GM23338 (cell line): Measurements from ENCODE around the gene CFAP65. TPM values are rescaled to one million over a fixed set of nuclear protein-coding genes. Genes with fewer than 3 reads are reported as not detected.

Experiments
- CREB1 ChIP-seq: fragments of 250-450 bp; sonication (Bioruptor Pico); IDR thresholded peaks from 2 replicates; pipeline ENCODE4 v1.5.0; 2020; ENCODE audit warnings: low read depth, mild to moderate bottlenecking, moderate library complexity
- EZH2 ChIP-seq: fragments of 200-600 bp; sonication (generic); IDR thresholded peaks from one replicate; pipeline ENCODE4 v1.8.0; 2017; ENCODE audit warnings: antibody characterized with exemption, mild to moderate bottlenecking, low read depth; ENCODE audit not compliant: unreplicated experiment
- EZH2phosphoT487 ChIP-seq: fragments of 200-600 bp; sonication (generic); IDR thresholded peaks from one replicate; pipeline ENCODE4 v1.8.1; 2018; ENCODE audit warnings: antibody characterized with exemption; ENCODE audit not compliant: unreplicated experiment
- JUNB ChIP-seq: IDR thresholded peaks from one replicate; pipeline ENCODE4 v1.6.1; 2016; ENCODE audit warnings: antibody characterized with exemption; ENCODE audit not compliant: unreplicated experiment
- STAT1 ChIP-seq: IDR thresholded peaks from one replicate; pipeline ENCODE4 v1.6.1; 2016; ENCODE audit warnings: antibody characterized with exemption; ENCODE audit not compliant: unreplicated experiment
- polyA plus RNA-seq: library from polyadenylated mRNA; unstranded; fragments of >200 nt; fragmentation: Nextera tagmentation; extraction: Ambion mirVana; gene quantifications from 2 replicates; pipeline ENCODE4 v1.2.1, GENCODE V29; 2016
- total RNA-seq: library from RNA; depleted of rRNA; stranded (reverse); fragments of >200 nt; shearing (Covaris generic); gene quantifications from 2 replicates; pipeline ENCODE4 v1.2.3, GENCODE V29; 2014
- TF ChIP-seq, protein P1 (sequence below): fragments of 250-450 bp; sonication (Bioruptor Pico); IDR thresholded peaks from 2 replicates; pipeline ENCODE4 v1.5.0; 2020; ENCODE audit warnings: mild to moderate bottlenecking, moderate library complexity
- TF ChIP-seq, protein P2 (sequence below): IDR thresholded peaks from one replicate; pipeline ENCODE4 v1.6.1; 2018; ENCODE audit warnings: antibody characterized with exemption; ENCODE audit not compliant: unreplicated experiment

Gene CFAP65
- total and polyA plus RNA-seq, 2 experiments from 2014 or later, result 0.38 to 0.74 TPM

DNA sequence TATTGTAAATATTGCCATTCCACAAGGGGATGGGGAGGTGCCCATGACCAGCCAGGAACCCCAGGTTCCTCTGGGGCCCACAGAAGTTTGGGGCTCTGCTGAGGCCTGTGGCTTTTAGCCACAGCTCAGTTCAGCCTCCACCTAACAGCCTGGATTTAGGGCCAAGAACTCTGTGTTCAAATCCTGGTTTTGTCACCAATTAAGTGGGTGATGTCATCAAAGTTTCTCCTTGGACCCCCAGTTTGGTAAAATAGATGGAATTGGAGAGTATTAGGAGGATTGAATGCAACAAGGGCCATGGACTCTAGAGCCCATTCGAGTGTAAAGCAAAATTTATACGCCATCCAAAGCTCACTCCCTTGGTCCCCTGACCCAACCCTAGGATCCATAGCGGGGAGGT lies 53.2 kb downstream of the CFAP65 start (continued):
- TF ChIP-seq, protein P1, sequence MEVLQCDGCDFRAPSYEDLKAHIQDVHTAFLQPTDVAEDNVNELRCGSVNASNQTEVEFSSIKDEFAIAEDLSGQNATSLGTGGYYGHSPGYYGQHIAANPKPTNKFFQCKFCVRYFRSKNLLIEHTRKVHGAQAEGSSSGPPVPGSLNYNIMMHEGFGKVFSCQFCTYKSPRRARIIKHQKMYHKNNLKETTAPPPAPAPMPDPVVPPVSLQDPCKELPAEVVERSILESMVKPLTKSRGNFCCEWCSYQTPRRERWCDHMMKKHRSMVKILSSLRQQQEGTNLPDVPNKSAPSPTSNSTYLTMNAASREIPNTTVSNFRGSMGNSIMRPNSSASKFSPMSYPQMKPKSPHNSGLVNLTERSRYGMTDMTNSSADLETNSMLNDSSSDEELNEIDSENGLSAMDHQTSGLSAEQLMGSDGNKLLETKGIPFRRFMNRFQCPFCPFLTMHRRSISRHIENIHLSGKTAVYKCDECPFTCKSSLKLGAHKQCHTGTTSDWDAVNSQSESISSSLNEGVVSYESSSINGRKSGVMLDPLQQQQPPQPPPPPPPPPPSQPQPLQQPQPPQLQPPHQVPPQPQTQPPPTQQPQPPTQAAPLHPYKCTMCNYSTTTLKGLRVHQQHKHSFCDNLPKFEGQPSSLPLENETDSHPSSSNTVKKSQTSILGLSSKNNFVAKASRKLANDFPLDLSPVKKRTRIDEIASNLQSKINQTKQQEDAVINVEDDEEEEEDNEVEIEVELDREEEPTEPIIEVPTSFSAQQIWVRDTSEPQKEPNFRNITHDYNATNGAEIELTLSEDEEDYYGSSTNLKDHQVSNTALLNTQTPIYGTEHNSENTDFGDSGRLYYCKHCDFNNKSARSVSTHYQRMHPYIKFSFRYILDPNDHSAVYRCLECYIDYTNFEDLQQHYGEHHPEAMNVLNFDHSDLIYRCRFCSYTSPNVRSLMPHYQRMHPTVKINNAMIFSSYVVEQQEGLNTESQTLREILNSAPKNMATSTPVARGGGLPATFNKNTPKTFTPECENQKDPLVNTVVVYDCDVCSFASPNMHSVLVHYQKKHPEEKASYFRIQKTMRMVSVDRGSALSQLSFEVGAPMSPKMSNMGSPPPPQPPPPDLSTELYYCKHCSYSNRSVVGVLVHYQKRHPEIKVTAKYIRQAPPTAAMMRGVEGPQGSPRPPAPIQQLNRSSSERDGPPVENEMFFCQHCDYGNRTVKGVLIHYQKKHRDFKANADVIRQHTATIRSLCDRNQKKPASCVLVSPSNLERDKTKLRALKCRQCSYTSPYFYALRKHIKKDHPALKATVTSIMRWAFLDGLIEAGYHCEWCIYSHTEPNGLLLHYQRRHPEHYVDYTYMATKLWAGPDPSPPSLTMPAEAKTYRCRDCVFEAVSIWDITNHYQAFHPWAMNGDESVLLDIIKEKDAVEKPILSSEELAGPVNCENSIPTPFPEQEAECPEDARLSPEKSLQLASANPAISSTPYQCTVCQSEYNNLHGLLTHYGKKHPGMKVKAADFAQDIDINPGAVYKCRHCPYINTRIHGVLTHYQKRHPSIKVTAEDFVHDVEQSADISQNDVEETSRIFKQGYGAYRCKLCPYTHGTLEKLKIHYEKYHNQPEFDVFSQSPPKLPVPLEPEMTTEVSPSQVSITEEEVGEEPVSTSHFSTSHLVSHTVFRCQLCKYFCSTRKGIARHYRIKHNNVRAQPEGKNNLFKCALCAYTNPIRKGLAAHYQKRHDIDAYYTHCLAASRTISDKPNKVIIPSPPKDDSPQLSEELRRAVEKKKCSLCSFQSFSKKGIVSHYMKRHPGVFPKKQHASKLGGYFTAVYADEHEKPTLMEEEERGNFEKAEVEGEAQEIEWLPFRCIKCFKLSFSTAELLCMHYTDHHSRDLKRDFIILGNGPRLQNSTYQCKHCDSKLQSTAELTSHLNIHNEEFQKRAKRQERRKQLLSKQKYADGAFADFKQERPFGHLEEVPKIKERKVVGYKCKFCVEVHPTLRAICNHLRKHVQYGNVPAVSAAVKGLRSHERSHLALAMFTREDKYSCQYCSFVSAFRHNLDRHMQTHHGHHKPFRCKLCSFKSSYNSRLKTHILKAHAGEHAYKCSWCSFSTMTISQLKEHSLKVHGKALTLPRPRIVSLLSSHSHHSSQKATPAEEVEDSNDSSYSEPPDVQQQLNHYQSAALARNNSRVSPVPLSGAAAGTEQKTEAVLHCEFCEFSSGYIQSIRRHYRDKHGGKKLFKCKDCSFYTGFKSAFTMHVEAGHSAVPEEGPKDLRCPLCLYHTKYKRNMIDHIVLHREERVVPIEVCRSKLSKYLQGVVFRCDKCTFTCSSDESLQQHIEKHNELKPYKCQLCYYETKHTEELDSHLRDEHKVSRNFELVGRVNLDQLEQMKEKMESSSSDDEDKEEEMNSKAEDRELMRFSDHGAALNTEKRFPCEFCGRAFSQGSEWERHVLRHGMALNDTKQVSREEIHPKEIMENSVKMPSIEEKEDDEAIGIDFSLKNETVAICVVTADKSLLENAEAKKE, result no peak
- no peak for TF ChIP-seq EZH2
- no peak for TF ChIP-seq CREB1
- TF ChIP-seq STAT1, result no peak
- TF ChIP-seq, protein P2, sequence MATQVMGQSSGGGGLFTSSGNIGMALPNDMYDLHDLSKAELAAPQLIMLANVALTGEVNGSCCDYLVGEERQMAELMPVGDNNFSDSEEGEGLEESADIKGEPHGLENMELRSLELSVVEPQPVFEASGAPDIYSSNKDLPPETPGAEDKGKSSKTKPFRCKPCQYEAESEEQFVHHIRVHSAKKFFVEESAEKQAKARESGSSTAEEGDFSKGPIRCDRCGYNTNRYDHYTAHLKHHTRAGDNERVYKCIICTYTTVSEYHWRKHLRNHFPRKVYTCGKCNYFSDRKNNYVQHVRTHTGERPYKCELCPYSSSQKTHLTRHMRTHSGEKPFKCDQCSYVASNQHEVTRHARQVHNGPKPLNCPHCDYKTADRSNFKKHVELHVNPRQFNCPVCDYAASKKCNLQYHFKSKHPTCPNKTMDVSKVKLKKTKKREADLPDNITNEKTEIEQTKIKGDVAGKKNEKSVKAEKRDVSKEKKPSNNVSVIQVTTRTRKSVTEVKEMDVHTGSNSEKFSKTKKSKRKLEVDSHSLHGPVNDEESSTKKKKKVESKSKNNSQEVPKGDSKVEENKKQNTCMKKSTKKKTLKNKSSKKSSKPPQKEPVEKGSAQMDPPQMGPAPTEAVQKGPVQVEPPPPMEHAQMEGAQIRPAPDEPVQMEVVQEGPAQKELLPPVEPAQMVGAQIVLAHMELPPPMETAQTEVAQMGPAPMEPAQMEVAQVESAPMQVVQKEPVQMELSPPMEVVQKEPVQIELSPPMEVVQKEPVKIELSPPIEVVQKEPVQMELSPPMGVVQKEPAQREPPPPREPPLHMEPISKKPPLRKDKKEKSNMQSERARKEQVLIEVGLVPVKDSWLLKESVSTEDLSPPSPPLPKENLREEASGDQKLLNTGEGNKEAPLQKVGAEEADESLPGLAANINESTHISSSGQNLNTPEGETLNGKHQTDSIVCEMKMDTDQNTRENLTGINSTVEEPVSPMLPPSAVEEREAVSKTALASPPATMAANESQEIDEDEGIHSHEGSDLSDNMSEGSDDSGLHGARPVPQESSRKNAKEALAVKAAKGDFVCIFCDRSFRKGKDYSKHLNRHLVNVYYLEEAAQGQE, result no peak
- no peak for TF ChIP-seq EZH2phosphoT487
- no peak for TF ChIP-seq JUNB
